ENCODE measurements around the gene DSCAML1. TPM values are rescaled to one million over a fixed set of nuclear protein-coding genes. Genes with fewer than 3 reads are reported as not detected.

DSCAML1 gene
- total and polyA plus RNA-seq, 4 donors: 0.18 to 1.5 (median 1.1) TPM

- 90 to 93% methylated on average over 8 of the region's 8 CpGs for WGBS, 2 donors
- Histone ChIP-seq H3K4me3 (no peak overlapping the region), H3K9ac (ENCODE audit: insufficient read depth in 1 of 2, low read length in 2 of 2) (no peak overlapping the region), H3K36me3 (ENCODE audit: control insufficient read depth in 4 of 4, insufficient read depth in 4 of 4, low read length in 4 of 4) (no peaks in the 10 kb centered on the region), H3K4me1 (ENCODE audit: control insufficient read depth in 5 of 5, insufficient read depth in 5 of 5, low read length in 5 of 5) (no peaks in the 10 kb centered on the region), H3K27me3 (ENCODE audit: control insufficient read depth in 3 of 3, insufficient read depth in 3 of 3, low read length in 2 of 3) (peaks cover 0 to 31% (median 12%) of the 10 kb centered on the region in 3 donors), H3K27ac (ENCODE audit: low read depth in 1 of 2, low read length in 1 of 2) (no peak overlapping the region), H3K9me3 (ENCODE audit: control insufficient read depth in 4 of 4, insufficient read depth in 3 of 4, low read length in 3 of 4) (no peaks in the 10 kb centered on the region)
- TF ChIP-seq CTCF (IDR thresholded peaks at IDR 0.05; ENCODE audit: control extremely low read depth, extremely low read depth): no peak
- DNase-seq (no peak), ATAC-seq (ENCODE audit: insufficient read depth, low FRiP score) (no peak)
Measured at GRCh38 chr11:117647872-117648271, 149.1 kb downstream of the DSCAML1 start.

GRCh38 chr11:117647207-117647606 is 149.8 kb downstream of the DSCAML1 start:
- Histone ChIP-seq H3K9ac (ENCODE audit: insufficient read depth in 1 of 2, low read length in 2 of 2) (no peak overlapping the region), H3K4me3 (no peak overlapping the region), H3K36me3 (ENCODE audit: control insufficient read depth in 4 of 4, insufficient read depth in 4 of 4, low read length in 4 of 4) (no peaks in the 10 kb centered on the region), H3K9me3 (ENCODE audit: control insufficient read depth in 4 of 4, insufficient read depth in 3 of 4, low read length in 3 of 4) (no peaks in the 10 kb centered on the region), H3K27ac (ENCODE audit: low read depth in 1 of 2, low read length in 1 of 2) (no peak overlapping the region), H3K27me3 (ENCODE audit: control insufficient read depth in 3 of 3, insufficient read depth in 3 of 3, low read length in 2 of 3) (peaks cover 0 to 32% (median 12%) of the 10 kb centered on the region in 3 donors), H3K4me1 (ENCODE audit: control insufficient read depth in 5 of 5, insufficient read depth in 5 of 5, low read length in 5 of 5) (no peaks in the 10 kb centered on the region)
- TF ChIP-seq CTCF (IDR thresholded peaks at IDR 0.05; ENCODE audit: control extremely low read depth, extremely low read depth): no peak
- whole genome bisulfite sequencing, 2 donors: 86 to 93% methylated on average over 3 of the region's 3 CpGs
- ATAC-seq (ENCODE audit: insufficient read depth, low FRiP score) (no peak), DNase-seq (no peak)

GRCh38 chr11:117646411-117646810 is 150.6 kb downstream of the DSCAML1 start:
- H3K27me3 ChIP-seq (ENCODE audit: control insufficient read depth in 3 of 3, insufficient read depth in 3 of 3, low read length in 2 of 3): peaks cover 0 to 32% (median 12%) of the 10 kb centered on the region in 3 donors
- 78 to 85% methylated on average over 6 of the region's 6 CpGs for WGBS, 2 donors
- H3K9me3 ChIP-seq (ENCODE audit: control insufficient read depth in 4 of 4, insufficient read depth in 3 of 4, low read length in 3 of 4): no peaks in the 10 kb centered on the region
- H3K4me3 ChIP-seq: no peak overlapping the region
- ATAC-seq (ENCODE audit: insufficient read depth, low FRiP score): no peak
- H3K36me3 ChIP-seq (ENCODE audit: control insufficient read depth in 4 of 4, insufficient read depth in 4 of 4, low read length in 4 of 4): no peaks in the 10 kb centered on the region
- TF ChIP-seq CTCF (IDR thresholded peaks at IDR 0.05; ENCODE audit: control extremely low read depth, extremely low read depth): no peak
- H3K27ac ChIP-seq (ENCODE audit: low read depth in 1 of 2, low read length in 1 of 2): no peak overlapping the region
- DNase-seq: no peak
- no peaks in the 10 kb centered on the region for H3K4me1 ChIP-seq (ENCODE audit: control insufficient read depth in 5 of 5, insufficient read depth in 5 of 5, low read length in 5 of 5)
- no peak overlapping the region for H3K9ac ChIP-seq (ENCODE audit: insufficient read depth in 1 of 2, low read length in 2 of 2)
